CD4-positive, alpha-beta T cell (primary cell): ENCODE data around the gene RASAL2. TPM values are rescaled to one million over a fixed set of nuclear protein-coding genes. Genes with fewer than 3 reads are reported as not detected.

Experiments used
- ATAC-seq: fragments of 200-7000 bp; cut with Tn5 transposase; one replicate; pipeline ENCODE4 v1.10.0; 2022; ENCODE audit warnings: mild to moderate bottlenecking; ENCODE audit not compliant: poor library complexity
- CTCF ChIA-PET: fragments of 350-600 bp; sonication (Branson Sonifier 250); formaldehyde crosslinking; loops from one replicate; lab custom pipeline; 2021; ENCODE audit warnings: antibody characterized with exemption, inconsistent platforms; lab: Charles Lee
- POLR2A ChIA-PET: fragments of 350-600 bp; sonication (Branson Sonifier 250); formaldehyde crosslinking; loops from one replicate; lab custom pipeline; 2021; ENCODE audit warnings: antibody characterized with exemption, inconsistent platforms; lab: Charles Lee
- DNase-seq, 14 experiments: peaks; one replicate each; pipeline ENCODE4 v3.0.0-alpha.2; 2013 to 2020; ENCODE audit warnings: mixed read lengths in 2 of 14
- H3K27ac ChIP-seq, 2 donors: one replicate each; pipeline versions ENCODE4 v1.5.1 to v1.7.0; 2013; ENCODE audit warnings: low read length in 2 of 2, low read depth in 1 of 2, mild to moderate bottlenecking in 1 of 2
- H3K27me3 ChIP-seq, 2 experiments: 1 replicate in 1 of 2; 2 replicates in 1 of 2; pipeline versions ENCODE4 v1.6.1 to v1.7.0; 2013; ENCODE audit warnings: low read length in 2 of 2, control low read depth in 1 of 2, mild to moderate bottlenecking in 1 of 2, moderate library complexity in 1 of 2; ENCODE audit not compliant: insufficient read depth in 2 of 2, control insufficient read depth in 1 of 2
- H3K36me3 ChIP-seq: one replicate; pipeline ENCODE4 v1.6.1; 2013; ENCODE audit warnings: low read length, control low read depth; ENCODE audit not compliant: insufficient read depth
- H3K4me1 ChIP-seq: one replicate; pipeline ENCODE4 v1.6.1; 2013; ENCODE audit warnings: low read length, control low read depth; ENCODE audit not compliant: insufficient read depth
- H3K4me3 ChIP-seq: one replicate; pipeline ENCODE4 v1.5.1; 2013; ENCODE audit warnings: mild to moderate bottlenecking, low read length, moderate library complexity
- H3K9me3 ChIP-seq, 2 experiments: 1 replicate in 1 of 2; 2 replicates in 1 of 2; pipeline versions ENCODE4 v1.6.1 to v1.7.0; 2013; ENCODE audit warnings: low read length in 2 of 2, mild to moderate bottlenecking in 2 of 2, control low read depth in 1 of 2, moderate library complexity in 1 of 2; ENCODE audit not compliant: control insufficient read depth in 1 of 2, insufficient read depth in 1 of 2
- H3K27ac Mint-ChIP-seq: one replicate; pipeline ENCODE4 v1.8.0; 2020; ENCODE audit warnings: mixed read lengths
- H3K27me3 Mint-ChIP-seq: one replicate; pipeline ENCODE4 v1.8.0; 2021; ENCODE audit warnings: mixed read lengths
- H3K36me3 Mint-ChIP-seq: one replicate; pipeline ENCODE4 v1.8.0; 2021; ENCODE audit warnings: low read depth, mixed read lengths
- H3K4me1 Mint-ChIP-seq: one replicate; pipeline ENCODE4 v1.8.0; 2021; ENCODE audit warnings: low read depth, mixed read lengths
- H3K4me3 Mint-ChIP-seq: one replicate; pipeline ENCODE4 v1.8.0; 2020; ENCODE audit warnings: mild to moderate bottlenecking, mixed read lengths
- H3K9me3 Mint-ChIP-seq: one replicate; pipeline ENCODE4 v1.8.0; 2020; ENCODE audit warnings: mixed read lengths
- intact Hi-C, 2 experiments: fragments of 100-400 bp; cut with DNase I in 1 of 2; cut with micrococcal nuclease in 1 of 2; formaldehyde crosslinking; loops; one replicate each; pipeline versions ENCODE4 v1.15.1 to v1.9.0; 2023 to 2025; cut with DNase I, micrococcal nuclease
- total RNA-seq, 174 experiments: library from RNA in 2 of 174; stranded (reverse) in 2 of 174; gene quantifications; one replicate each; pipeline ENCODE4 v1.2.3 and lab custom pipeline; 2021 to 2026
- TF ChIP-seq, protein P1 (sequence below): fragments of 200-600 bp; IDR thresholded peaks from one replicate; pipeline ENCODE4 v1.8.0; 2022; ENCODE audit warnings: antibody characterized with exemption, mild to moderate bottlenecking

Gene RASAL2
- total RNA-seq, 2 experiments from 2014 or later = 0.03 TPM; not detected in 1

DNA sequence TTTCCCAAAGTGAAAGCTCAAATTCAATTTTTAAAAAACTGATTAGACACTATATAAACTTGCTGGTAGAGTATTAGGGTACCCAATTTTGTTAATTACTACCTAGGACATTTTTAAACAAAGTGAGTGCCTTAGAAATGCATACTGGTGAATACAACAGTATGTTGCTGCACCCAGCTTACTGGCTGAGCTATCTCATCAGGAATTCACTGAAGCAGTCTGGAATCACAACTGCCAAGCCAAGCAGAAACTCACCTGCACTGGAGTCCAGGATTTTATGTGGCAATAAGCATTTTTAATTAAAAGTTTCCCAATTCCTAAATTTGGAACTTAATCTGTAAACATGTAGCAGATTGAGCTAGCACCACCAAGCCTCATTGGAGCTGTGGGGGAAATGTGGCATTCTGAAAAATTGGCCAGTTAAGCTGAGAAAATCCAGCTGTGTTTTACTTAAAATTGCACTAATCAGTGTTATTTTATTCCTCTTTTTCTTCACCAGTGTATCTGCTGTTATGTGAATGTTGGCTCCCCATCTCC, 341.1 kb downstream of the RASAL2 start:
- Histone ChIP-seq H3K27ac (no peak overlapping the region), H3K36me3 (no peaks in the 10 kb centered on the region), H3K27me3 (peaks cover 0 to 6% of the 10 kb centered on the region in 2 experiments), H3K4me3 (no peak overlapping the region), H3K4me1 (no peaks in the 10 kb centered on the region), H3K9me3 (no peaks in the 10 kb centered on the region)
- TF ChIP-seq, protein P1, sequence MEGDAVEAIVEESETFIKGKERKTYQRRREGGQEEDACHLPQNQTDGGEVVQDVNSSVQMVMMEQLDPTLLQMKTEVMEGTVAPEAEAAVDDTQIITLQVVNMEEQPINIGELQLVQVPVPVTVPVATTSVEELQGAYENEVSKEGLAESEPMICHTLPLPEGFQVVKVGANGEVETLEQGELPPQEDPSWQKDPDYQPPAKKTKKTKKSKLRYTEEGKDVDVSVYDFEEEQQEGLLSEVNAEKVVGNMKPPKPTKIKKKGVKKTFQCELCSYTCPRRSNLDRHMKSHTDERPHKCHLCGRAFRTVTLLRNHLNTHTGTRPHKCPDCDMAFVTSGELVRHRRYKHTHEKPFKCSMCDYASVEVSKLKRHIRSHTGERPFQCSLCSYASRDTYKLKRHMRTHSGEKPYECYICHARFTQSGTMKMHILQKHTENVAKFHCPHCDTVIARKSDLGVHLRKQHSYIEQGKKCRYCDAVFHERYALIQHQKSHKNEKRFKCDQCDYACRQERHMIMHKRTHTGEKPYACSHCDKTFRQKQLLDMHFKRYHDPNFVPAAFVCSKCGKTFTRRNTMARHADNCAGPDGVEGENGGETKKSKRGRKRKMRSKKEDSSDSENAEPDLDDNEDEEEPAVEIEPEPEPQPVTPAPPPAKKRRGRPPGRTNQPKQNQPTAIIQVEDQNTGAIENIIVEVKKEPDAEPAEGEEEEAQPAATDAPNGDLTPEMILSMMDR = no peak
- intact Hi-C loops = no loop called here
- no peaks in the 10 kb centered on the region for H3K9me3 Mint-ChIP-seq
- no peak for ATAC-seq
- CTCF ChIA-PET = no interaction called here
- H3K36me3 Mint-ChIP-seq = no peaks in the 10 kb centered on the region
- H3K4me3 Mint-ChIP-seq = no peak overlapping the region
- peaks cover 9% of the 10 kb centered on the region for H3K27me3 Mint-ChIP-seq
- POLR2A ChIA-PET = no interaction called here
- H3K4me1 Mint-ChIP-seq = no peaks in the 10 kb centered on the region
- no peak overlapping the region for H3K27ac Mint-ChIP-seq
- no peak for DNase-seq

GRCh38 chr1:178436899-178437298, 343.0 kb downstream of the RASAL2 start:
- TF ChIP-seq, protein P1 = no peak
- intact Hi-C loops = no loop called here
- ChIA-PET POLR2A (no interaction called here), CTCF (no interaction called here)
- no peak overlapping the region for H3K4me3 Mint-ChIP-seq
- Histone ChIP-seq H3K27me3 (peaks cover 0 to 6% of the 10 kb centered on the region in 2 experiments), H3K9me3 (no peaks in the 10 kb centered on the region), H3K4me1 (no peaks in the 10 kb centered on the region), H3K4me3 (no peak overlapping the region), H3K36me3 (no peaks in the 10 kb centered on the region), H3K27ac (no peak overlapping the region)
- H3K9me3 Mint-ChIP-seq = no peaks in the 10 kb centered on the region
- H3K27ac Mint-ChIP-seq = no peak overlapping the region
- ATAC-seq = no peak
- H3K36me3 Mint-ChIP-seq = no peaks in the 10 kb centered on the region
- no peak for DNase-seq
- peaks cover 16% of the 10 kb centered on the region for H3K27me3 Mint-ChIP-seq
- H3K4me1 Mint-ChIP-seq = no peaks in the 10 kb centered on the region

DNA sequence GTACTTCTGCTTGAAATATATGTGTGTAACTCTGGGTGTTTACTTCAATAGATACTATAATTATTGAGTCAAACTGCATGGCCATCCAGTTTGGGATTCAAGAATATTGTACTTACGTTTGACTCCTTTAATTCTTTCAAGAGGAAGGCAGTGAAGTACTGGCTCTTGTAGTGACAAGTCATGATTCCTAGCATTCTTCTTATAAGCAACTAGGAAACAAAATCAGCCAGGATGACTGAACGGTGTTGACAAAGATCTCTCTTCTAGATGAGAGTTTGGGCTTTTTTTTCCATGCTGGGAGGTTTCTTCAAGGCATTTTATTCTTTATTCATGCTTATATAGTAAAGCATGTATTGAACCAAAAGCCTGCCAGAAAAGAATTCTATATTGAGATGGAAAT, 344.5 kb downstream of the RASAL2 start:
- Histone ChIP-seq H3K27me3 (peaks cover 0 to 3% of the 10 kb centered on the region in 2 experiments), H3K9me3 (no peaks in the 10 kb centered on the region), H3K4me3 (no peak overlapping the region), H3K4me1 (no peaks in the 10 kb centered on the region), H3K27ac (no peak overlapping the region), H3K36me3 (no peaks in the 10 kb centered on the region)
- TF ChIP-seq, protein P1 = no peak
- Mint-ChIP-seq H3K27ac (no peak overlapping the region), H3K9me3 (no peaks in the 10 kb centered on the region), H3K4me1 (no peaks in the 10 kb centered on the region), H3K36me3 (no peaks in the 10 kb centered on the region), H3K4me3 (no peak overlapping the region), H3K27me3 (peaks cover 23% of the 10 kb centered on the region)
- POLR2A ChIA-PET = no interaction called here
- CTCF ChIA-PET = no interaction called here
- intact Hi-C loops = no loop called here
- no peak for ATAC-seq
- DNase-seq = no peak
